Fibroblast of peridontal ligament (primary cell): ENCODE data around the gene ITM2C.

Experiments
- DNase-seq: peaks from one replicate; pipeline ENCODE4 v3.0.0-alpha.2; 2010; ENCODE audit errors: extremely low read depth

The ITM2C gene

DNA sequence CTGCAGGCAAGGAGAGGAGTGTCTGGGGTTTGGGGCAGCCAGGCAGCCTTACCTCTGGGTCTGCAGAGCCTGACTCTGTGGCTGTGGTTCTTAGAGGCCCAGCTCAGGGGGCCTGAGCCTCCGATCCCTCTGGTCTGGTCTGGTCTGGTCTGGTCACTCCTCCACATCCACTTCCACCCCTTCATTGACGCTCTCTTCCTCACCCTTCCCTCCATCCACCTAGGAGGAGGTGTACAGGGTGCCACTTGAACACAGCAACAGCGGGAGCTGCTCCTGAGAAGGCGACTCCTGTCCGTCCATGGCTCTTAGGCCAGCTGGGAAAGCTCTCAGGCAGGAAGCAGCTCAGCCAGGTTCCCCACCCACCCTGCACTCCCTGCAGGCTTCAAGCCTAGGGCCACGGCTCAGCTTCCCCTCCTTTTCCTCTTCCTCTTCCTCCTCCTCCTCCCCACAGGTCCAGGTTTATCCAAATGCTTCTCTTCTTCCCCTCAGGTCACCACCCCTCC is 43.4 kb downstream of the ITM2C start:
- no peak for DNase-seq

- peak; percentile 54 for DNase-seq
These were observed 44.0 kb downstream of the ITM2C start for GRCh38 chr2:230908595-230909191.

DNA sequence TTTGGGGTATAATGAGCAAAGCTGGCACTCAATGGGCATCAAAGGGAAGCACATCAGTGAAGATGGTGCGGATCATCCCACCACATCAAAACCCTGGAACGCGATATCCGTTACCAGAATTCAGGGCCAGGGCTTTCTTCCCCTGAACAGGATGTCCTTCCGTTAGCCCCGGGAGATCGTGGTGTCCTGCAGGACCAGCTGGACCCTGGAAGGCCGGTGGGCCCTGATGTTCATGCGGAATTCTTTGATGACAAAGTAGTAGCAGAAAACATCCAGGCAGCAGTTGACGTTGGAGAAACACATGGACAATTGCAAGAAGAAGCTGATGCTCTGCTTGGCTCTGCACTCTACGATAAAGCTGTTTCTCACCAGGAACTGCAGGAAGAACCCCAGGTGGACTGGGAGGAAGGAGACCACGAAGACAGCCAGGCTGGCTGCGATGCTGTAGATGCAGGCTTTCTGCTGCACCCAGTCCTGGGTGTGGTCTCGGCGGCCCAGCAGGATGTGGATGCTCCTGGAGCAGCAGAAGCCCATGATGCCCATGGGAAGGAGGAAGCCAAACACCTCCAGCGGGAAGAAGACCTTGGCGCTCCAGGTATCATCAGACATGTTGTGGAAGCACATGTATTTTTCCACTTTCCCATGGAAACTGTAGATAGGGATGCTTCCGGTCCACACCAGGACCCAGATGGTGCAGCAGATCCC is 45.3 kb downstream of the ITM2C start:
- no peak for DNase-seq

- no peak for DNase-seq
These were observed 45.9 kb downstream of the ITM2C start for GRCh38 chr2:230910546-230911177.

- no peak for DNase-seq
These were observed 47.3 kb downstream of the ITM2C start for GRCh38 chr2:230912046-230912445.

GRCh38 chr2:230912724-230913123 is 48.0 kb downstream of the ITM2C start:
- DNase-seq, result no peak

GRCh38 chr2:230913406-230914143 is 48.8 kb downstream of the ITM2C start:
- peak; percentile 21 for DNase-seq

DNA sequence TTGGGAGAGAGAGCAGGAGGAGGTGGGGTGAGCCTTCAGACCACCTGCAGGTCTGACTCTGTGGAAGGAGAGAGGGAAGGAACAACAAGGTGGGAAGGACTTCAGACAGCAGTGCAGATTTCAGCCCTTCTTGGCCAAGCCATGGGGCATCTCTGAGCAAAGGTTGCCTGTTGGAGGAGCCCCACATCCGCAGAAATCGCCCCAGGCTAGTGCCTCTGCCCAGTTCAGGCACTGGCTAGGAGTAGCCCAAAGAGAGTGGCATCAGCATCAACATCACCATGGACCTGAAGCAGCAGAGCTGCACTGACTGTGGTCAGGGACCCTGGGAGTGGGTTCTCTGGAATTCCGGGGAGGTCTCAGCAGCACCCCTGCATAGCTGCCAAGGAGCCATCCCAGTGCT is 50.1 kb downstream of the ITM2C start:
- no peak for DNase-seq

- DNase-seq, result no peak
These were observed 50.6 kb downstream of the ITM2C start for GRCh38 chr2:230915319-230915718.

- no peak for DNase-seq
These were observed 51.5 kb downstream of the ITM2C start for GRCh38 chr2:230916218-230916617.

GRCh38 chr2:230919240-230919639 is 54.5 kb downstream of the ITM2C start:
- DNase-seq, result no peak

DNA sequence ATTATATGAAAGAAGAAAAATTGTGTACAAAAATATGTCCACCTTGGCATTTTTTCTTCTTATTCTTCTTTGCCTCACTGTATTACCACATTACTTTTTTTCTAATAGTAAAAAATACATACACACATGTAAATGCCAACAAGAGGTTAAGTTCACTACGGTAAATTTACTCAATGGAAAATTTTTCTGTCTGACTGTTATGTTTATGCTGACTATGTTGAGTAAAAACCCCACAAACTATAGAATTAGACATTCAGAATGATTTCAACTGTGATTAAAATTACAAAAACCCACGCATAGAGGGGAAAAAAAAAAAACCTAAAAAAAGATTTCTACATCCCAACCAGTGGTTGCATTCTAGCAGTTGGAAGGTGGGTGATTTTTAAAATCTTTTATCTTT is 54.9 kb downstream of the ITM2C start:
- DNase-seq, result no peak

- no peak for DNase-seq
These were observed 55.4 kb downstream of the ITM2C start for GRCh38 chr2:230920167-230920566.

- no peak for DNase-seq
These were observed 57.3 kb downstream of the ITM2C start for GRCh38 chr2:230921806-230922595.

- no peak for DNase-seq
These were observed 58.4 kb downstream of the ITM2C start for GRCh38 chr2:230922951-230923717.

- DNase-seq, result no peak
These were observed 59.3 kb downstream of the ITM2C start for GRCh38 chr2:230924092-230924469.

- DNase-seq, result no peak
These were observed 60.0 kb downstream of the ITM2C start, which contains the start of gene GPR55 for GRCh38 chr2:230924470-230925341. Gene GPR55, minus strand, starts transcription at chr2:230925242. Its CDS starts 14,280 bp downstream, at chr2:230910962.

- no peak for DNase-seq
These were observed 60.7 kb downstream of the ITM2C start for GRCh38 chr2:230925443-230925878.
